H9 (cell line): ENCODE measurements around the gene CLK2. TPM values are rescaled to one million over a fixed set of nuclear protein-coding genes. Genes with fewer than 3 reads are reported as not detected.

Experiments
- DNase-seq: peaks from one replicate; pipeline ENCODE4 v3.0.0-alpha.2; 2017
- H2AFZ ChIP-seq: one replicate; pipeline ENCODE4 v1.6.1; 2013; ENCODE audit warnings: mild to moderate bottlenecking, low read length, control low read depth, moderate library complexity
- H2AK5ac ChIP-seq: 2 replicates; pipeline ENCODE4 v1.6.1; 2013; ENCODE audit warnings: low read length, control low read depth, mixed read lengths; ENCODE audit not compliant: insufficient read length
- H2BK120ac ChIP-seq: one replicate; pipeline ENCODE4 v1.6.1; 2013; ENCODE audit warnings: low read depth, mild to moderate bottlenecking, low read length, control low read depth, inconsistent platforms; ENCODE audit not compliant: poor library complexity, severe bottlenecking
- H2BK12ac ChIP-seq: 2 replicates; pipeline ENCODE4 v1.6.1; 2013; ENCODE audit warnings: low read length, control low read depth, mixed read lengths, low read depth; ENCODE audit not compliant: insufficient read length
- H2BK15ac ChIP-seq: 2 replicates; pipeline ENCODE4 v1.6.1; 2013; ENCODE audit warnings: low read depth, low read length, control low read depth
- H2BK20ac ChIP-seq: one replicate; pipeline ENCODE4 v1.6.1; 2013; ENCODE audit warnings: low read depth, mild to moderate bottlenecking, low read length, control low read depth, inconsistent platforms; ENCODE audit not compliant: poor library complexity, severe bottlenecking
- H2BK5ac ChIP-seq: 2 replicates; pipeline ENCODE4 v1.6.1; 2013; ENCODE audit warnings: low read length, control low read depth, mixed read lengths; ENCODE audit not compliant: insufficient read length
- H3K14ac ChIP-seq: 2 replicates; pipeline ENCODE4 v1.6.1; 2013; ENCODE audit warnings: low read length, control low read depth; ENCODE audit not compliant: insufficient read depth
- H3K18ac ChIP-seq: 2 replicates; pipeline ENCODE4 v1.6.1; 2013; ENCODE audit warnings: low read depth, mild to moderate bottlenecking, mixed read lengths, low read length, control low read depth; ENCODE audit not compliant: insufficient read length
- H3K23ac ChIP-seq: 2 replicates; pipeline ENCODE4 v1.6.1; 2013; ENCODE audit warnings: low read length, control low read depth, mixed read lengths, low read depth; ENCODE audit not compliant: insufficient read length
- H3K23me2 ChIP-seq: 2 replicates; pipeline ENCODE4 v1.6.1; 2013; ENCODE audit warnings: low read depth, mild to moderate bottlenecking, mixed read lengths, low read length, control low read depth; ENCODE audit not compliant: insufficient read length, poor library complexity, severe bottlenecking
- H3K27ac ChIP-seq: 2 replicates; pipeline ENCODE4 v1.5.1; 2013; ENCODE audit warnings: low read length, control low read depth, mixed read lengths, low read depth; ENCODE audit not compliant: insufficient read length
- H3K27me3 ChIP-seq: 2 replicates; pipeline ENCODE4 v1.6.1; 2013; ENCODE audit warnings: low read length, control low read depth, inconsistent platforms; ENCODE audit not compliant: insufficient read depth
- H3K4ac ChIP-seq: 2 replicates; pipeline ENCODE4 v1.6.1; 2013; ENCODE audit warnings: low read depth, mild to moderate bottlenecking, control low read depth, inconsistent platforms, low read length, moderate library complexity
- H3K4me1 ChIP-seq: 2 replicates; pipeline ENCODE4 v1.6.1; 2013; ENCODE audit warnings: low read length, control low read depth, inconsistent platforms; ENCODE audit not compliant: insufficient read depth
- H3K4me2 ChIP-seq: 2 replicates; pipeline ENCODE4 v1.6.1; 2013; ENCODE audit warnings: low read length, control low read depth, mixed read lengths; ENCODE audit not compliant: insufficient read length, insufficient read depth
- H3K56ac ChIP-seq: 2 replicates; pipeline ENCODE4 v1.6.1; 2013; ENCODE audit warnings: low read depth, mild to moderate bottlenecking, mixed read lengths, low read length, control low read depth; ENCODE audit not compliant: insufficient read length
- H3K79me1 ChIP-seq: 2 replicates; pipeline ENCODE4 v1.6.1; 2013; ENCODE audit warnings: low read depth, mild to moderate bottlenecking, moderate library complexity, low read length, control low read depth, inconsistent platforms; ENCODE audit not compliant: insufficient read depth, poor library complexity, severe bottlenecking
- H3K79me2 ChIP-seq: 2 replicates; pipeline ENCODE4 v1.6.1; 2013; ENCODE audit warnings: low read length, control low read depth, inconsistent platforms; ENCODE audit not compliant: insufficient read depth
- H3K9ac ChIP-seq: 2 replicates; pipeline ENCODE4 v1.6.1; 2013; ENCODE audit warnings: low read length, control low read depth, mixed read lengths; ENCODE audit not compliant: insufficient read length; ENCODE audit errors: extremely low read depth
- H3K9me3 ChIP-seq: one replicate; pipeline ENCODE4 v1.6.1; 2013; ENCODE audit warnings: low read depth, low read length, inconsistent platforms; ENCODE audit not compliant: control insufficient read depth
- H3T11ph ChIP-seq: one replicate; pipeline ENCODE4 v1.6.1; 2013; ENCODE audit warnings: mild to moderate bottlenecking, low read length, control low read depth, inconsistent platforms
- H4K20me1 ChIP-seq: one replicate; pipeline ENCODE4 v1.6.1; 2013; ENCODE audit not compliant: control insufficient read depth, insufficient read length, insufficient read depth
- H4K5ac ChIP-seq: 2 replicates; pipeline ENCODE4 v1.6.1; 2013; ENCODE audit warnings: low read depth, mild to moderate bottlenecking, mixed read lengths, low read length, control low read depth; ENCODE audit not compliant: insufficient read length
- H4K8ac ChIP-seq: replicated peaks from 2 replicates; pipeline ENCODE4 v1.6.1; 2013; ENCODE audit warnings: low read length, control low read depth, mixed read lengths, low read depth; ENCODE audit not compliant: insufficient read length
- H4K91ac ChIP-seq: 2 replicates; pipeline ENCODE4 v1.6.1; 2013; ENCODE audit warnings: low read depth, mild to moderate bottlenecking, moderate library complexity, mixed read lengths, low read length, control low read depth; ENCODE audit not compliant: insufficient read length
- H3K27ac Mint-ChIP-seq, 3 experiments: 2 replicates in 2 of 3; 3 replicates in 1 of 3; pipeline ENCODE4 v1.8.0; 2020 to 2021; ENCODE audit warnings: mixed read lengths in 3 of 3, mild to moderate bottlenecking in 1 of 3, moderate library complexity in 1 of 3
- H3K27me3 Mint-ChIP-seq: 2 replicates; pipeline ENCODE4 v1.8.0; 2021; ENCODE audit warnings: low read depth, mild to moderate bottlenecking, moderate library complexity, mixed read lengths
- H3K36me3 Mint-ChIP-seq, 3 experiments: 2 replicates in 2 of 3; 3 replicates in 1 of 3; pipeline ENCODE4 v1.8.0; 2020 to 2021; ENCODE audit warnings: low read depth in 3 of 3, mixed read lengths in 3 of 3; ENCODE audit not compliant: insufficient read depth in 1 of 3
- H3K4me1 Mint-ChIP-seq, 2 experiments: 2 replicates each; pipeline ENCODE4 v1.8.0; 2020; ENCODE audit warnings: mixed read lengths in 2 of 2
- H3K4me3 Mint-ChIP-seq, 2 experiments: 2 replicates in 1 of 2; 3 replicates in 1 of 2; pipeline ENCODE4 v1.8.0; 2020 to 2021; ENCODE audit warnings: mild to moderate bottlenecking in 2 of 2, mixed read lengths in 2 of 2, moderate library complexity in 1 of 2
- H3K9me3 Mint-ChIP-seq, 2 experiments: 2 replicates in 1 of 2; 3 replicates in 1 of 2; pipeline ENCODE4 v1.8.0; 2020; ENCODE audit warnings: mild to moderate bottlenecking in 2 of 2, mixed read lengths in 2 of 2, moderate library complexity in 1 of 2
- CTCF ChIP-seq: fragments of 200-600 bp; sonication (generic); conservative IDR thresholded peaks from 3 replicates; pipeline ENCODE4 v1.8.0; 2021; ENCODE audit warnings: antibody characterized with exemption, mild to moderate bottlenecking
- WGBS: extraction: QIAGEN DNeasy Blood & Tissue Kit; methylation state at CpG from one replicate; pipeline ENCODE4 v1.1.7; 2013; ENCODE audit warnings: missing lambda C conversion rate, low lambda C conversion rate, mixed read lengths; ENCODE audit not compliant: insufficient read length; ENCODE audit errors: extremely low coverage; 5-methylcytosine and 5-hydroxymethylcytosine counted together
- total RNA-seq: library from RNA; stranded (reverse); gene quantifications from 2 replicates; pipeline ENCODE4 v1.2.1, GENCODE V29; 2021

CLK2 gene
- total RNA-seq, 1 experiment from 2014 or later = 77.5 TPM

- Mint-ChIP-seq H3K9me3 (no peaks in the 10 kb centered on the region; a peak in 1 of 5 replicates), H3K36me3 (peaks cover 11 to 42% (median 31%) of the 10 kb centered on the region in 3 experiments; a peak in 6 of 7 replicates), H3K4me1 (peaks cover 27 to 28% of the 10 kb centered on the region in 2 experiments), H3K27ac (peak overlapping the region in 2 of 3 experiments; percentile 70 to 90; a peak in 5 of 7 replicates), H3K4me3 (peak overlapping the region; percentile 73 to 88), H3K27me3 (no peaks in the 10 kb centered on the region; the same call in 1 of the 2 replicates)
- H3K79me1 ChIP-seq = no peaks in the 10 kb centered on the region
- H3K23me2 ChIP-seq = peaks cover 16% of the 10 kb centered on the region
- H3K23ac ChIP-seq = no peak overlapping the region
- H3K79me2 ChIP-seq = no peaks in the 10 kb centered on the region
- H2BK120ac ChIP-seq = no peak overlapping the region
- H3K14ac ChIP-seq = no peak overlapping the region
- no peak for DNase-seq
- no peak overlapping the region for H4K5ac ChIP-seq
- no peak for TF ChIP-seq CTCF
- no peak overlapping the region for H2AK5ac ChIP-seq
- no peak overlapping the region for H3K4ac ChIP-seq
- H4K91ac ChIP-seq = no peak overlapping the region
- WGBS = no CpG with 5 or more reads among the region's 20 CpGs
- H3K56ac ChIP-seq = no peak overlapping the region
- no peaks in the 10 kb centered on the region for H3K9me3 ChIP-seq
- H3K4me1 ChIP-seq = peaks cover 5% of the 10 kb centered on the region; the same call in 1 of the 2 replicates
- H3K9ac ChIP-seq = no peak overlapping the region
- peak overlapping the region; percentile 67 for H3K4me2 ChIP-seq
- H2AFZ ChIP-seq = no peak overlapping the region
- no peak overlapping the region for H3K18ac ChIP-seq
- H4K8ac ChIP-seq = no peak overlapping the region
- H2BK12ac ChIP-seq = no peak overlapping the region
- no peaks in the 10 kb centered on the region for H4K20me1 ChIP-seq
- H3T11ph ChIP-seq = no peak overlapping the region
- no peak overlapping the region for H2BK15ac ChIP-seq
- H2BK20ac ChIP-seq = no peak overlapping the region
- H3K27ac ChIP-seq = no peak overlapping the region
- H3K27me3 ChIP-seq = no peaks in the 10 kb centered on the region
- H2BK5ac ChIP-seq = no peak overlapping the region
Measured at GRCh38 chr1:155256058-155256852, 17.0 kb downstream of the CLK2 start.
